ENCODE results near the gene DHFR2.

The DHFR2 gene

GRCh38 chr3:94083261-94083660 is 20.5 kb upstream of the DHFR2 start:
- CTCF ChIA-PET: no interaction called here
- POLR2A ChIA-PET: interaction anchor here (2.3 kb wide), 1 partner anchor 20 kb away, joined by 11 read pairs; the partner anchor contains the start of genes DHFR2 and NSUN3

More at GRCh38 chr3:94083261-94083660, 20.5 kb upstream of the DHFR2 start:
- Histone ChIP-seq H3K36me3 (ENCODE audit: control insufficient read depth in 2 of 2, insufficient read depth in 1 of 2, low read length in 2 of 2) (peaks cover 4 to 16% of the 10 kb centered on the region in 2 experiments; a peak in 2 of 3 replicates), H3K27ac (ENCODE audit: extremely low read depth, low read depth, low read length) (no peak overlapping the region), H3K9me3 (ENCODE audit: control insufficient read depth, insufficient read depth, low read depth, low read length) (no peaks in the 10 kb centered on the region), H3K4me1 (ENCODE audit: control insufficient read depth, insufficient read depth, low read length) (no peaks in the 10 kb centered on the region; the same call in 1 of the 2 replicates), H3K4me3 (ENCODE audit: low read depth, low read length) (no peak overlapping the region)
- TF ChIP-seq ZBTB11 (tag by site-specific recombination; conservative IDR thresholded peaks at IDR 0.05; ENCODE audit: low read depth) (no peak), ZSCAN16 (tag by site-specific recombination; IDR thresholded peaks at IDR 0.05) (no peak), INSM2 (tag by site-specific recombination; IDR thresholded peaks at IDR 0.05) (no peak), ZNF366 (tag by site-specific recombination; conservative IDR thresholded peaks at IDR 0.05) (no peak), ZNF121 (tag by site-specific recombination; IDR thresholded peaks at IDR 0.05) (no peak), ZNF76 (tag by site-specific recombination; IDR thresholded peaks at IDR 0.05; ENCODE audit: borderline replicate concordance, low read depth) (no peak), ZNF677 (tag by site-specific recombination; IDR thresholded peaks at IDR 0.05) (no peak), ZNF266 (tag by site-specific recombination; IDR thresholded peaks at IDR 0.05; ENCODE audit: low read depth) (no peak), ZNF521 (tag by site-specific recombination; IDR thresholded peaks at IDR 0.05) (no peak), ZNF473 (tag by site-specific recombination; IDR thresholded peaks at IDR 0.05) (no peak), ZNF157 (tag by site-specific recombination; IDR thresholded peaks at IDR 0.05) (no peak), ZNF658 (tag by site-specific recombination; IDR thresholded peaks at IDR 0.05) (no peak), GLIS2 (tag by site-specific recombination; IDR thresholded peaks at IDR 0.05) (no peak), ZNF169 (tag by site-specific recombination; IDR thresholded peaks at IDR 0.05) (no peak), ZNF639 (tag by site-specific recombination; IDR thresholded peaks at IDR 0.05) (no peak), ZNF558 (tag by site-specific recombination; IDR thresholded peaks at IDR 0.05) (no peak), HOXA7 (CRISPR knock-in tag; IDR thresholded peaks at IDR 0.05; ENCODE audit: borderline replicate concordance) (no peak)
- TF ChIP-seq, protein P1, sequence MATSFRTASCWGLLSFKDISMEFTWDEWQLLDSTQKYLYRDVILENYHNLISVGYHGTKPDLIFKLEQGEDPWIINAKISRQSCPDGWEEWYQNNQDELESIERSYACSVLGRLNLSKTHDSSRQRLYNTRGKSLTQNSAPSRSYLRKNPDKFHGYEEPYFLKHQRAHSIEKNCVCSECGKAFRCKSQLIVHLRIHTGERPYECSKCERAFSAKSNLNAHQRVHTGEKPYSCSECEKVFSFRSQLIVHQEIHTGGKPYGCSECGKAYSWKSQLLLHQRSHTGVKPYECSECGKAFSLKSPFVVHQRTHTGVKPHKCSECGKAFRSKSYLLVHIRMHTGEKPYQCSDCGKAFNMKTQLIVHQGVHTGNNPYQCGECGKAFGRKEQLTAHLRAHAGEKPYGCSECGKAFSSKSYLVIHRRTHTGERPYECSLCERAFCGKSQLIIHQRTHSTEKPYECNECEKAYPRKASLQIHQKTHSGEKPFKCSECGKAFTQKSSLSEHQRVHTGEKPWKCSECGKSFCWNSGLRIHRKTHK (tag by site-specific recombination; IDR thresholded peaks at IDR 0.05): no peak
- TF ChIP-seq, protein P2, sequence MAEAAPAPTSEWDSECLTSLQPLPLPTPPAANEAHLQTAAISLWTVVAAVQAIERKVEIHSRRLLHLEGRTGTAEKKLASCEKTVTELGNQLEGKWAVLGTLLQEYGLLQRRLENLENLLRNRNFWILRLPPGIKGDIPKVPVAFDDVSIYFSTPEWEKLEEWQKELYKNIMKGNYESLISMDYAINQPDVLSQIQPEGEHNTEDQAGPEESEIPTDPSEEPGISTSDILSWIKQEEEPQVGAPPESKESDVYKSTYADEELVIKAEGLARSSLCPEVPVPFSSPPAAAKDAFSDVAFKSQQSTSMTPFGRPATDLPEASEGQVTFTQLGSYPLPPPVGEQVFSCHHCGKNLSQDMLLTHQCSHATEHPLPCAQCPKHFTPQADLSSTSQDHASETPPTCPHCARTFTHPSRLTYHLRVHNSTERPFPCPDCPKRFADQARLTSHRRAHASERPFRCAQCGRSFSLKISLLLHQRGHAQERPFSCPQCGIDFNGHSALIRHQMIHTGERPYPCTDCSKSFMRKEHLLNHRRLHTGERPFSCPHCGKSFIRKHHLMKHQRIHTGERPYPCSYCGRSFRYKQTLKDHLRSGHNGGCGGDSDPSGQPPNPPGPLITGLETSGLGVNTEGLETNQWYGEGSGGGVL (tag by site-specific recombination; IDR thresholded peaks at IDR 0.05): no peak

Measured in HEK293 (cell line).